Measurements from ENCODE around the gene SYNPO2L.
A peak's percentile ranks its signal among the peaks of the same experiment; 100 is the strongest.

SYNPO2L gene

DNA sequence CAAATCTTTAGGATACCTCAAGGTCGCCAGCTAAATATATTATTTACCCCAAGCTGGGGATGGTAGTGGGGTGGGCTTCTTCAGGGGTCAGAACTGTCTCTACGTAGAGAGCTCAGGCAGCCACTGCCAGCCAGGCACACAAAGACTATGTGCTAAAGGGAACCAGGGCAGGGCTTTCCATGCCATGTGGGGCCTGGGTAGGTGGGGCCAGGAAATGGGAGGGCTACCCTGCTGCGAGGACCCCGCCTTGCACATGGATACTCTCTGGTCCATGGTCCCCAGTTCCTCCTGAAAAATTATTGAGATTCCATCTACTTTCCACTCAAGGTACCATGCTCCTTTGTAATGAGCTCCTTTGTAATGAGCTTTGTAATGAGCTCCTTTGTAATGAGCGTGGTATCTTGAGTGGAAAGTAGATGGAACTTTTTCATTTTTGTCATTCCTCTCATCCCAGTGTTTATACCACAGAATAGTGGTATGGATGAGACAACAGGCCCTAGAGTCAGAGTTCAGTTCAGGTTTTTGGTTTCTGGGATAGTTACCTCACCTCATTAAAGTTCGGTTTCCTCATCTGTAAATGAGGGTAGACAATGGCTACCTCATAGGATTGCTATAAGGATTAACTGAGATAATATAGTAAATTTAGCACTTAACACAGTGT is 5.8 kb downstream of the SYNPO2L start:
- no peak for DNase-seq

DNA sequence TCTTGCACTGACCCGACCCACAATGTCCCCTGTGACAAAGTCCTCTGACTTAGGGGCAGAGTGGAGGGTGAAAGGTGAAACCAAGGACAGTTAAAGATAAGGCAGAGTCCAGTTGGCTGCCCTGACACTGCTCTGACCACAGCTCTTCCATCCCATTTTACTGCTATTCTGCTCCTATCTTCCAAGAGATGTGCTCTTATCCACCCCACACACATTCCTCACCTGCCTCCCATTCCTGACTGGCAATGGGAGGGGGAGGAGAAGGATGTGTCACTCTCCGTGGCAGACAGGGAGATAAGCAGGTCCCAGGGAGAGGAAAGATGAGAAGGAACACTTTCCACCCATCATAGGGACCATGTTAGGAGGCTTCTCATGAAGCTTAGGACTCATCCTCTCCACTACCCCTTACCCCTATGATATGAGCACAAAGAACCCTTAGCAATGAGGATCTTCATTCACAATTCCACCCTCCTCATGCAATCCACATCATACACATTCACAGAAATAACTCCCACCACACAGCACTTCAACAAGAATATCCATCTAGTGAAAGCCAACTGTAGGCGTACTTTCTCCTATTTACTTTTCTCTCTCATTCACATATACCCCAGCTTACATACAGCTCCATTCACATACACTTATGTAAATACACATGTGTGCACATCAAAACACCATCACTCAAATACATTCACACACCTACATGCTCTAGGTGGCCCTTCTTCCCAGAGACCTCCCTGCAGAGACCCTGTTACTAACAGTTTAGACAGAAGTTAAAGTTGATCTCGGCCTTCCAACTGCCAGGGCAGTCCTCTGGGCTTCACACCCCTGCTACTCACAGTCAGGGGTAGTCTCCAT is 6.6 kb downstream of the SYNPO2L start:
- DNase-seq = no peak

DNA sequence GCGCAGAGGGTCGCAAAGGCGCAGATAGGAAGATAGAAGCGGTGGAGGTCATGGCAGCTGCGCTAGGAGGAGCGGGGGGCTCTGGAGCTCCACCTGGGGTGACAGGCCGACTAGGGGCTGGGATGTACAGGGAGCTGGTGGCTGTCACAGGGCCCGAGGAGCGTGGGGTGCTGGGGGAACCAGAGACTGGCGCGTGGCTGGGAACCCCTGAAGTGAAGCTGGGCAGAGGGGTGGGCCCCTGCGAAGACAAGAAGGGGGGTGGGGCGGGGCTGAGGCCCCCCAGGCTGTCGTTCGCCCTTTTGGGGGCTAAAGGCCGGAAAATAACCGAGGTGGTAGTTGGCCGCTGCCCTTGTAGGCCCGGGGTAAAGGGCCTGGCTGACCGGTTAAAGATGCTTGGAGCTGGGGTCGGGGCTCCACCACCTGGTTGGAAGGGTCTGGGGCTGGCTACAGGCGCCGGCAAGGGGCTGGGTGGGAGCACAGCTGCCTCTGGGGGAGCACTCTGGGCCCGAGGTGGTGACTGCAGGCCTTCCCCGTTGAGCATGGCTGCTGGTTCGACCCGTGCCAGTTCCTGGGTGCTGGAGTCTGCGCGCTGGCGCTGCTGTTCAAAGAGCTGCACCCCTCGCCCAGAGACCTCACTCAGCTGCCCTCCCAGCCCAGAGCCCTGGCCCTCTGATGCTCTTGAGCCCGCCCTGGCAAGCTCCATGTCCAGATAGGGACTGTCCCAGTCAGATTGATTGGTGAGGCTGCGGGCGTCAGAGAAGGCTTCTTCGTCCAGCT is 7.8 kb downstream of the SYNPO2L start:
- DNase-seq = no peak

DNA sequence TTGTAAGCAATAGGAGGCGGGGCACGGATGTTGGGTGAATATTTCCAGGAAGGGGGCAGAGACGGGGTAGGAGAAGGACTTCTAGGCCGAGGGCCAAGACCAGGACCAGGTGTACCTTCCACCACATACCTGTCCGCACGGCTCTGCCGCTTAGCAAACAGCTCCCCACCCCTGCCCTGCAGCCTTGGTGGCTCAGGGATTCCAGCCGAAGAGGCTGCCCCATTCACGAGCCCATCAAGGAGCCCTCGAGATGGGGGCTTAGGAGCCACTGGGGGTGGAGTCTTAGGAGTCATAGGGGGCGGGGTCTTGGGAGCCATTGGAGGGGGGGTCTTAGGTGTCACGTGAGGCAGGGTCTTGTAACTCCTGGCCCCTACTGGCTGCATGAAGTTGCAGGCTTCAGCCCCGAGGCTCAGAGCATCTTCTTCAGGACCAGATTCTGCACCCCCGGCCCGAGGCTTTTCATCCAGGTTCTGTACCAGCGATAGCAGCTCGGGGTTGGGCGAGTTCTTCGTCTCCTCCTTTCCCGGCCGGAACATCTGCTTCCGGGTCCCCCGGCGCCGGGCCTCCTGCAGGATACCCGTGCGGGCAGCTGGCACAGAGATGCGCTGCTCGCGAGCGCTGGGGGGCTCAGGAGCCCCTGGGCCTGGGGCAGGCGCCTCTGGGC is 8.5 kb downstream of the SYNPO2L start:
- peak; percentile 45 to 77 for DNase-seq

DNA sequence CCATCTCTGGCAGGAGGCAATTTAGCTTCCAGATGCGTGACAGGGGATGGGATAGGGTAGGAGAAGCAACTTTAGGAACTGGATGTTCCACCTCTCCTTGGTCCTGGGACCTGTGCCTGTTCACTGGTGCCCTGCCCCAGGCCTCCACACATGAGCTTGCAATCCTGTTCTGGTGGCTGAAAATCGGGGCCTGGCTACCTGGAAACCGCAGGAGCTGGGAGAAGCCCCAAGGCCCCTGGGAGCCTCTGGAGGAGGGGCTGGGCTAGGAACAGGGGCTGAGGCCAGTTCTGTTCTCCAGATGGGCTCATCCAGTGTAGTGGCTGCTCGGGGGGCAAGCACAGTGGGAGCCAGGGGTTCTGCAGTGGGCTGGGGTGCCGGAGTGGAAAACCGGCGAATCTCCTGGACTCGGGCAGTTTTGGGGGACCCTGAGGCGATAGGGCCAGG is 9.2 kb downstream of the SYNPO2L start:
- DNase-seq = no peak

DNA sequence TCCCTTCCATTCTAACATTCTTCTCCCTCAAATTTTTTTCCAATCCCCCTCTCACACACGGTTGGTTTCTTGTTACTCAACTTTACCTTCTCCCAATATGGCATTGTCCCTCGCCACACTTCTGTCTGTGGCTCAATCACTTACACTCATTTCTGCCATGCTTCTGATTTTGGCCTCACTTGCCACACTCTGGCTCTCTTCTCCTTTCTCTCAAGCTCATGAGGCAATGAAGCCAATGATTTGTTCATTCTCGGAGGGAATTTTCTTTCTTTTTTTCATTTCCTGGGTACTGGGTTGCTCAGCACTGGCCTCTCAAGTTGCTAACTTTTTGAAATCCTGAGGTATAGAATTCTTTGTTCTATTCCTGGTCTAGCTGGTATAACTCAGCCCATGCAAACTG is 10.6 kb downstream of the SYNPO2L start:
- DNase-seq = no peak

DNA sequence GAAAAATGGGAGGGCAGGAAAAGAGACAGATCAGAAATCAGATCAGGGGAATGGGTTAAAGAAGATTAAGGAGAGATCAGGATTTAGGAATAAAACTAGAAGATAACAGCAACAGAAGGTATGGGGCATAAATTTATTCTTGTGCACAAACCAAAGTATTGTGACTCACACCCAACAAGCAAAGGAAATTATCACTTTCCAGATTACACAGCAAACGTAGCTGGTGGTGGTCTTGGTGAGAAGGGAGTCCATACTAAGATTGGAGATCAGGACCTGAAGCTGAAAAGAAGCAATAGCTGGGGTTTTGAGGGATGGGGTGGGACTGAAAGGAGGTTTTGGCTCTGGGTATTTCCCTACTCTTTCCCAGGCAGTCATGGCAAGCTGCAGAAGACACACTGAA is 11.1 kb downstream of the SYNPO2L start:
- no peak for DNase-seq

DNA sequence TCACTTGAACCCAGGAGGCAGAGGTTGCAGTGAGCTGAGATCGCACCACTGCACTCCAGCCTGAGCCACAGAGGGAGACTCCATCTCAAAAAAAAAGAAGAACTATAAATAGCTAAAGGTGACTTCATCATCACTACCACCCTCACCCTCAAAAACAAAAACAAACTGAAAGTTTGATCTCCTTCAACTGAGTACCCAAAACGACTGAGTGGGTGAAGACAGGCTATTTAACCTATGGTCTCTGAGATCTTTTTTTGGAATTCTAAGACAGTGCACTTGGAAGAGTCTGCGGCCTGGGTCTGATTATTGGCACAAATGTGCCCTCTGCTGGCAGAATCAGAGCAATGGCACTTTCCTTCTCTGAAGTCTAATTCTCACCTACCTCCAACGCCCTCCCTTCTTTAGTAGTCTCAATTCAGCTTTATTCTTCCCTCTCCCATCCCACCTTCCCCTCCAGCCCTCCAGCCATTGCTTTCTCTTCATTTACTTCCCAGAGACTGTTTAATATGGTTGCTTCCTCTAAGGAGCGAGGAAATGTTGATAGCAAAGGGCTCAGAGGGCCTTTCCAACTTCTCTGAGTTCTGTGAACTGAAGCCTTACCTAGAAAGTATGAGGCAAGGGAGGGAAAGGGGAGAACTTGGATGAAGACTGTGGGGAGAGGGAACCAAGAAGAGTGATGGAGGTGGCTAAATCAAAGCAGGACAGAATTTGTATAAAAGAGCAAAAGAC is 11.7 kb downstream of the SYNPO2L start:
- DNase-seq = peak in 1 of 2 experiments; percentile 32

DNA sequence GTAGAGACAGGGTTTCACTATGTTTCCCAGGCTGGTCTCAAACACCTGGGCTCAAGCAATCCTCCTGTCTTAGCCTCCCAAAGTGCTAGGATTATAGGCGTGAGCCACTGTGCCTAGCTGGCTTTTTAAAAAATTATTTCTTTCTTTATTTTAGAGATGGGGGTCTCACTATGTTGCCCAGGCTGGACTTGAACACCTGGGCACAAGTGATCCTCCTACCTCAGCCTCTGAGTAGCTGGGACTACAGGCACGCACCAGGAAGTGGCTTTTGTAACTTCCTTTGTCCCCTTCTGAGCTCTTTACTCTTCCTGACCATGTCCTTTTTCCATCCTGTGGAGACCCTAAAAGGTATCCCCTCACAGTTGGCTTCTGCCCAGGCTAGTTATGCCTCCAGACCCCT is 12.5 kb downstream of the SYNPO2L start:
- DNase-seq = no peak

DNA sequence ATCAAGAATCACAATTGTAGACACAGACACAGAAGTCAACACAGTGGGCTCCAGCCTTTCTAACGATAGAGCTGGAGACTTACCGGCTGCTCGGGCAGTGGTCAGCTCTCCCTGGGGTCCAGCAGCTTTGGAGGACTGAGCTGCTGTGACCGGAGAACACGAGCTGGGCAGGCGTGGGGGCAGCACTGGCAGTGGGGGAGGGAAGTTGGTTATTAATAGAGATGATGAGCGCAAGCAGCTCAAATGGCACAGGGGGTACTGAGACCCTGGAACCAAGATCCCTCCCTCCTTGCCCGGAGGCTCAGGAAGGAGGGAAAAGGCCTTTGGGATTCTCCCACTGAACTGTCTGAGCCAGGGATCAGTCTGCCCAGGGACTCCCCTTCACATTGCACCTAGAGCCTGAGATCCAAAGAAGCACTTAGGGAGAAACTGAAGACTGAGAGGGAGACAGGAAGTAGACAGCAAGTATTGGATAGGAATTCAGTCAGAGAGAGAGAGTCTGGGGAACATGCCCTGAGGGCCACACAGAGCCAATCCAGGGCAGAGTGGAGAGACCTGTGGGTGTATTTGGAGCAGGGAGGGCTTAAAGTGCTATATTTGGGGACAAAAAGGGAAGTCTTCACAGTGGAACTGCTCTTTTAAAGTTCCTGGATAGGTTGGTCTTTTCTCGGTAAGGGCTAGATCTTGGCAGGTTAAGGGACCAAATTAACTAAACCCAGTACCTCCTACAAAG is 14.3 kb downstream of the SYNPO2L start, which contains the start of gene MYOZ1:
Gene MYOZ1 (minus strand): TSS at position 147 of the 733 bp plus-strand sequence. CDS start 1,457 bp downstream, outside the sequence.
- no peak for DNase-seq

DNA sequence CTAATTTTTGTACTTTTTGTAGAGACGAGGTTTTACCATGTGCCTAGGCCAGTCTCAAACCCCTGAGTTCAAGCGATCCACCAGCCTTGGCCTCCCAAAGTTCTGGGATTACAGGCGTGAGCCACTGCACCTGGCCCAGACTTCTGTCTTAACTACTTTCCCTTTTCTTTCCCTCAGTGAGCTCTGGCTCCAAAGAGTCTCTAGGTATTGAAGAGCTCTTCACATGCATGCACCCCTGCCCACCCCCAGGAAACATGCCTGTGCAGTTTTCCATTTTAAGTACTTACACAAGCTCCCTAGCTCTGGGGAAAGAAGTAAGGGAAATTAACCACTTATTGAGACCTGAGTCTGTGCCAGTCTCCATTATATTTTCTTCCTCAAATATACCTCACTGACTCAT is 16.5 kb downstream of the SYNPO2L start:
- DNase-seq = no peak

DNA sequence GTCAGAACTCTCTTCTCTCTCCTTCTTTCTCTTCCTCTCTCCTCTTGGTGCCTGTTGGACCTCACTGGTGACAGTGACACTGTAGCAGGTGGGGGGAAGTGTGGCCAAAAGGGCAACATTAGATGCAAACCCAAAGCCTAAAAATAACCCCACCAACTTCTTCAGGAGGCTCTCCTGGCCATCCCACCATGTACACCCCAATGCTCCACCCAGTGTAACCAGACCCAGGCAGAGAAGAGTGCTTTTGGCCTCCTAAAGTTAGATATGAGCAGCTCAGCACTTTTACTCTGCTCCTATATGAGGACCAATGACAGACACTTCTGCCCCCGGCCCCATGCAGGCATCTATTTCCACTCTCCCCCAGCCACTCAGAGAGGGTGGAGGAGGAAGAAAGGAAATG is 20.0 kb downstream of the SYNPO2L start:
- DNase-seq = no peak

DNA sequence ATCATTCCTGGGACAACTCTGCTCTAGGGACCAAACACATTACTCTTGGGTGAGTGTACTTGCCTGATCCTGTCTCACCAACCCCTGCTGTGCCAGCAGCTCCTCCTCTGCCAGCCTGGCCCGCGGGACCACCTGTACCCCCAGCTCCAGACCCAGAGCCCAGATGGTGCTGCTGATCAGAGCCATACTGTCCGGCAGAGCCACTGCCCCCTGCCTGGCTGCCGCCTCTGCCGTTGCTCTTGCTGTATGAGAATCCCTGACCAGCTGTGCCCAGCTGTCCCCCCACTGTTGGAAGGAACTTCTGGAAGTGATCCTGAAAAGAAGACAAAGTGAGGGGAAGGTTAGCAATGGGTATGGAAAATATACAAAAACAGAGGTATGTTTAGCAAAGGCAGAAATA is 21.4 kb downstream of the SYNPO2L start:
- peak in 1 of 2 experiments; percentile 3 for DNase-seq

DNA sequence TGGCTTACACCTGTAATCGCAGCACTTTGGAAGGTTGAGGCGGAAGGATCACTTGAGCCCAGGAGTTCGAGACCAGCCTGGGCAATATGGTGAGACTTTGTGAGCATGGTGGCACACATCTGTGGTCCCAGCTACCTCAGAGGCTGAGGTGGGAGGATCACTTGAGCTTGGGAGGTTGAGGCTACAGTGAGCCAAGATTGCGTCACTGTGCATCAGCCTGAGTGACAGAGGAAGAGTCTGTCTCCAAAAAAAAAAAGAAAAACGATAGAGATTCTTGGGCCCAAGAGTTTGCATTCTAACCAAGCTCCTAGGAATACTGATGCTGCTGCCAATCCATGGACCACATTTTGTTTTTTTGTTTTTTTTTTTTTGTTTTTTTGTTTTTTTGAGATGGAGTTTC is 26.7 kb downstream of the SYNPO2L start:
- DNase-seq = no peak

DNA sequence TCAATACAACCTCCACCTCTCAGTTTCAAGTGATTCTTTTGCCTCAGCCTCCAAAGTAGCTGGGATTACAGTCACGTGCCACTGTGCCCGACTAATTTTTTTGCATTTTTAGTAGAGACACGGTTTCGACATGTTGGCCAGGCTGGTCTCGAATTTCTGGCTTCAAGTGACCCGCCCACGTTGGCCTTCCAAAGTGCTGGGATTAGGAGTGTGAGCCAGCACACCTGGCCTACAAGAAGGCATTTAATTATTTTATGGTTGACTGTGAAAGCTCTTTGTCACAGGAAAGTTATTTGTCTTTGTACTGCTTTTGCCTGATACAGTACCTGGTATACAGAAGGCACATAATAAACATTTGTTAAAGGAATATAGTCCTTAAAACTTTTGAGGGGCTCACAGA is 27.4 kb downstream of the SYNPO2L start:
- no peak for DNase-seq

DNA sequence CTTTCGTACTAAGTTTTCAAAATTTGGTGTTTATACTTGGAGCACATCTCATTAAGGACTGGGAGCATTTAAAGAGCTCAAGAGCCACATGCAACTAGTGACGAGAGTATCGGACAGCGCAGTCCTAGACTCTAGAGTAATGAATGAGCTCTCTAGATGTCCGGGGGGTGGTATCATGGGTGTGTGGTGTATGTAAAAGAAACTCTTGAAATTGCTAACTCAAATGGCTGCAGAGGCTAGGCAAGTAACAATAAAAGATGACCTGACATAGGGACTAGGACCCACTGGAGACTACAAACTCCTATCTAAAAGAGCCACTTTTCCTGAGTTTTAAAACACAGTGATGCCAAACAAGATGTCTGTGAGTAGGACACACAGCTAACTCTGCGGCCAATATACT is 28.5 kb downstream of the SYNPO2L start:
- DNase-seq = no peak

DNA sequence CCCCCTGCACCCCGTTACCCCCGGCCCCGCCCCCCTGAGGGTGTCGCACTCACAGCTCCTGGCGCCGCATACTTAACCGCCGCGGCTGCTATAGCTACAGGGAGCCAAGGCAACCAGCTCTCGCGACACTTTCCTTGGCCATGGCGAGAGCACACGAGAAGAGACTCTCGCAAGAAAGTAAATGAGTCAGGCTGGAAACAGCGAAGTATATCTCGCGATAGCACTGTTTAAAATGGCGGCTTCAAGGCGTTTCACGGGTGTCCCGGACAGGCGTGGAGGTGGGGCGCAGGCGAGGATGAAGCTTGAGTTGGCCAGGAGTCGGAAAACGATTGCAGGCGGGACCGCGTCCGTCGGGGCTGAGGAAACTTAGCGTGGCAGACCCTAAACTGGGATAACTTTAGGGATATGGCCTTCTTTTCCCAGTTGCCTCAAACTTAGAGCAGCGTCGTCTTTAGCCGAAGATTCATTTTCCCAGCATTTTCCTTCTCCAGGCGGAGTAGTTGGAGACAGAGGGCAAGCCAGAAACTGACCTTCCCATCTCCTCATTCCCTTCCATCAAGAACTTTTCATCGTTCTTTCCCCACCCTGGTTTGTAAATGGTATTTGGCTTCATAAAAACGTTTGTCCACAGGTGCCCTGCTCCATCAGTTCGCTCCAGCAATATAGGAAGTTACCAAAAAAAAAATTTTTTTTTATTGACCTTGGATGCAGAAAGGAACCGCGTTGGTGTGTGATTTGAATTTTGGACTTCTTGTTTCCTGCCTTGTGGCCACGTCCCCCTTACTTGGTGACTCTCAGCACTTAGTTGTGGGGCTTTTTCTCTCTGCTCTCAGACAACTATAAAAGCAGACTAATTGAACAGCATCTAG is 29.7 kb downstream of the SYNPO2L start:
- peak; percentile 73 to 90 for DNase-seq

DNA sequence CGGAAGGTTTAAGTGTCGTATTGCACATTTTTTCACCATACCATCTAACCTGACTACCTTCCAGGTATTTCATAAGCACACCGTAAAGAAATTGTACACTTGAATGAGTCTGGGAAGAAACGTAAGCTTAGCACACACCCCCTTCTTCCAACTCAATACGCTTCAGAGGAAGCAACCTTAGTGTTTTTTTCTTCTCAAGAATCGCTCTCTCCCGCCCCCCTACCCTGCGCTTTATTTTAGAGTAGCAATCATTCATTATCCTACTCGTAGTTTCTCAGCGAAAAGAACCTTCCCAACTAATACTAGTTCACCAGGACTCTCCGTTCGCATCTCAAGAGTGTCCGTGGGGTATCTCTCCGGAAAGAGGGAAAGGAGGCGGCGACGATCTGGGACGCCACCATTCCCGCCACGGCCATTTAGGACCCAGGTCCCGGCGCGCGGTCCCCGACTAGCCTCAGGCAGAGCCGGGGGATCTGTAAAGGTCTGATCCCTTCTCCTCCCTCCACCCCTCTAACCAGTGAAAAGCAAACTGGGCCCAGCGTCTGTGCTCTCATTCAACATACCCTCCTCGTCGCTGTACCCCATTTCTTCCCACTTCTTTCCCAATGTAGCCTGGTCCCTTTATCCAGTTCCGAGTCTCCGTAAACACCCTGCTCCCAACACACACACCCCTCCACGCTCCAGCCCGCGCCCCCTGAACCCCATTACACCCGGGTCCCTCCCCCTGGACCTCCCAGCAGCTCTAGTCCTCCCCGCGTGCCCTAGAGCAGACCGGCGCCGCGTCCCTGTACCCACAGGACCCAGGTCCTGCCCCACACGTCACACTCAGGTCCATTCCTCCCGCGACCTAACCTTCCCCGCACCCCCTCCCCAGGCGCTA is 30.6 kb downstream of the SYNPO2L start:
- DNase-seq = peak in 1 of 2 experiments; percentile 25

DNA sequence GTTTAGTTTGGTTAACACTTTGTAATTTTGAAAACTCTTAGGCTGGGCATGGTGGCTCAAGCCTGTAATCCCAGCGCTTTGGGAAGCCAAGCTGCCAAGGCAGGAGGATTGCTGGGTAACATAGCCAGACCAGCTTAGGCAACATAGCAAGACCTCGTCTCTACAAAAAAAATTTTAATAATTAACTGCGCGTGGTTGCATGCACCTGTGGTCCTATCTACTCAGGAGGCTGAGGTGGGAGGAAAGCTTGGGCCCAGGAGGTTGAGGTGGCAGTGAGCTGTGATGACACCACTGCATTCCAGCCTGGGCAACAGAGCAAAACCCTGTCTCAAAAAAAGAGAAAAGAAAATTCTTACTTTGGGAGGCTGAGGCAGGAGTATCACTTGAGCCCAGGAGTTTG is 32.8 kb downstream of the SYNPO2L start:
- no peak for DNase-seq
